ENCODE measurements around the gene TMEM222.

DNA sequence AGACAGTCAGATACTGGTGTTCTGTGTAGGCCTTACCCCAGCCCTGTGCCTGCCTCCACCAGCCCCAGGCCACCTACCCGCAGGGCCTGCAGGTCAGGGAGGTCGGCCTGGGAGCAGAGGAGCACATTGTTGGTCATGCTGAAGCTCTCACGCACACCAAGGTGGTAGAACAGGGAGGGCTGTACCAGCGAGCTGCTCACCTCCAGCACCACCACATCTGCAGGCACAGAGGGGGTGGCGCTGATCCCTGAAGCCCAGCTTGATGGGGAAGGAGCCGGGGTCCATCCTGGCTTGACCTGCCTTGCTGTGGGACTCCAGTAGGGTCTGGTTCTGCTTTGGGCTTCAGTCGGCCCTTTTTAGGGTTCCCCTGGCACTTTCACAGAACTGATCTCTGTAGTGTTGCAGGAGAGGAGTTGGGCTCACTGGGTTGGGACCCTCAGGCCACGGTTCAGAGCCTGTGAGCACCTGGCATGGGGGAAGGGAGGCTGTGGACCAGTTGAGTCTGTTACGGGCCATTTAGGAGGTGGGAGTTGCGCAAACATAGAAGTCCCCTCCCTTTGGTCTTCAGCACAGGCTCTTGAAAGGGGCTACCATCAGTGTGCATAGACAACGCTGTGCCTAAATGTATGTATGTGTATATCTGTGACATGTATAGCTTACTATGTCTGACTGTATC is 42.9 kb downstream of the TMEM222 start:
- TF ChIP-seq, protein P1, sequence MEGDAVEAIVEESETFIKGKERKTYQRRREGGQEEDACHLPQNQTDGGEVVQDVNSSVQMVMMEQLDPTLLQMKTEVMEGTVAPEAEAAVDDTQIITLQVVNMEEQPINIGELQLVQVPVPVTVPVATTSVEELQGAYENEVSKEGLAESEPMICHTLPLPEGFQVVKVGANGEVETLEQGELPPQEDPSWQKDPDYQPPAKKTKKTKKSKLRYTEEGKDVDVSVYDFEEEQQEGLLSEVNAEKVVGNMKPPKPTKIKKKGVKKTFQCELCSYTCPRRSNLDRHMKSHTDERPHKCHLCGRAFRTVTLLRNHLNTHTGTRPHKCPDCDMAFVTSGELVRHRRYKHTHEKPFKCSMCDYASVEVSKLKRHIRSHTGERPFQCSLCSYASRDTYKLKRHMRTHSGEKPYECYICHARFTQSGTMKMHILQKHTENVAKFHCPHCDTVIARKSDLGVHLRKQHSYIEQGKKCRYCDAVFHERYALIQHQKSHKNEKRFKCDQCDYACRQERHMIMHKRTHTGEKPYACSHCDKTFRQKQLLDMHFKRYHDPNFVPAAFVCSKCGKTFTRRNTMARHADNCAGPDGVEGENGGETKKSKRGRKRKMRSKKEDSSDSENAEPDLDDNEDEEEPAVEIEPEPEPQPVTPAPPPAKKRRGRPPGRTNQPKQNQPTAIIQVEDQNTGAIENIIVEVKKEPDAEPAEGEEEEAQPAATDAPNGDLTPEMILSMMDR (conservative IDR thresholded peaks at IDR 0.05; ENCODE audit: low read length) = no peak
- TF ChIP-seq EZH2phosphoT487 (IDR thresholded peaks at IDR 0.05; ENCODE audit: borderline replicate concordance) = no peak

Data from Loucy (cell line).